MM.1S (cell line): ENCODE measurements around the gene F5.

Source experiments
- DNase-seq: peaks from one replicate; pipeline ENCODE4 v3.0.0-alpha.2; 2015
- H2AFZ ChIP-seq: fragments of 300-600 bp; sonication (generic); 2 replicates; pipeline ENCODE4 v1.6.0; 2016; ENCODE audit warnings: antibody characterized with exemption, low read length
- H3F3A ChIP-seq: fragments of 300-600 bp; sonication (generic); 2 replicates; pipeline ENCODE4 v1.6.1; 2016; ENCODE audit warnings: mild to moderate bottlenecking, antibody characterized with exemption, low read length, moderate library complexity, mixed read lengths; ENCODE audit not compliant: insufficient read depth
- H3K27ac ChIP-seq: fragments of 300-600 bp; sonication (generic); 2 replicates; pipeline ENCODE4 v1.5.1; 2016; ENCODE audit warnings: mild to moderate bottlenecking, low read length
- H3K27me3 ChIP-seq: fragments of 300-600 bp; sonication (generic); replicated peaks from 2 replicates; pipeline ENCODE4 v1.6.0; 2016; ENCODE audit warnings: low read length; ENCODE audit not compliant: insufficient read depth
- H3K36me3 ChIP-seq: fragments of 300-600 bp; sonication (generic); replicated peaks from 2 replicates; pipeline ENCODE4 v1.6.1; 2016; ENCODE audit warnings: mild to moderate bottlenecking, low read length, mixed read lengths; ENCODE audit not compliant: insufficient read depth
- H3K4me1 ChIP-seq: fragments of 300-600 bp; sonication (generic); 2 replicates; pipeline ENCODE4 v1.6.1; 2016; ENCODE audit warnings: low read length, mixed read lengths
- H3K4me2 ChIP-seq: fragments of 300-600 bp; sonication (generic); 2 replicates; pipeline ENCODE4 v1.6.0; 2016; ENCODE audit warnings: low read depth, low read length
- H3K4me3 ChIP-seq: fragments of 300-600 bp; sonication (generic); 2 replicates; pipeline ENCODE4 v1.5.1; 2016; ENCODE audit warnings: low read length, mixed read lengths
- H3K79me2 ChIP-seq: fragments of 300-600 bp; sonication (generic); 2 replicates; pipeline ENCODE4 v1.6.1; 2016; ENCODE audit warnings: mixed run types, low read length, mixed read lengths
- H3K9ac ChIP-seq: fragments of 300-600 bp; sonication (generic); 2 replicates; pipeline ENCODE4 v1.6.1; 2016; ENCODE audit warnings: low read length, mixed read lengths
- H3K9me2 ChIP-seq: fragments of 300-600 bp; sonication (generic); replicated peaks from 2 replicates; pipeline ENCODE4 v1.6.1; 2016; ENCODE audit warnings: mild to moderate bottlenecking, low read length, mixed read lengths; ENCODE audit not compliant: insufficient read depth
- H3K9me3 ChIP-seq: fragments of 300-600 bp; sonication (generic); replicated peaks from 2 replicates; pipeline ENCODE4 v1.6.1; 2016; ENCODE audit warnings: mild to moderate bottlenecking, low read length, mixed read lengths; ENCODE audit not compliant: insufficient read depth
- H4K20me1 ChIP-seq: fragments of 300-600 bp; sonication (generic); 2 replicates; pipeline ENCODE4 v1.6.1; 2016; ENCODE audit warnings: mild to moderate bottlenecking, low read length, moderate library complexity, mixed read lengths; ENCODE audit not compliant: insufficient read depth
- CTCF ChIP-seq: fragments of 300-600 bp; sonication (generic); IDR thresholded peaks from 2 replicates; pipeline ENCODE4 v1.5.1; 2016; ENCODE audit warnings: antibody characterized with exemption, low read length, mixed read lengths
- EZH2 ChIP-seq: fragments of 300-600 bp; sonication (generic); optimal IDR thresholded peaks from 2 replicates; pipeline ENCODE3; 2017; ENCODE audit warnings: low read depth, mild to moderate bottlenecking, antibody characterized with exemption, low read length, mixed read lengths
- EZH2phosphoT487 ChIP-seq: fragments of 300-600 bp; sonication (generic); IDR thresholded peaks from 2 replicates; pipeline ENCODE4 v1.6.1; 2018; ENCODE audit warnings: antibody characterized with exemption, low read length

The F5 gene

GRCh38 chr1:169618367-169618766 is 32.1 kb upstream of the F5 start:
- no peak for DNase-seq
- H3K4me1 ChIP-seq = no peaks in the 10 kb centered on the region
- TF ChIP-seq EZH2 (no peak), CTCF (no peak), EZH2phosphoT487 (no peak)
- H3K27me3 ChIP-seq = no peaks in the 10 kb centered on the region
- H2AFZ ChIP-seq = no peak overlapping the region
- H3F3A ChIP-seq = no peaks in the 10 kb centered on the region
- no peaks in the 10 kb centered on the region for H3K79me2 ChIP-seq
- no peaks in the 10 kb centered on the region for H3K36me3 ChIP-seq
- H3K9me2 ChIP-seq = no peaks in the 10 kb centered on the region
- no peak overlapping the region for H3K4me3 ChIP-seq
- no peak overlapping the region for H3K27ac ChIP-seq
- H3K9me3 ChIP-seq = no peaks in the 10 kb centered on the region
- no peak overlapping the region for H3K9ac ChIP-seq
- H4K20me1 ChIP-seq = no peaks in the 10 kb centered on the region
- H3K4me2 ChIP-seq = no peak overlapping the region

- Histone ChIP-seq H3K4me2 (no peak overlapping the region), H2AFZ (no peak overlapping the region), H4K20me1 (no peaks in the 10 kb centered on the region), H3K9me3 (no peaks in the 10 kb centered on the region), H3K27ac (no peak overlapping the region), H3K36me3 (no peaks in the 10 kb centered on the region), H3K79me2 (no peaks in the 10 kb centered on the region), H3K4me1 (no peaks in the 10 kb centered on the region), H3F3A (no peaks in the 10 kb centered on the region), H3K9me2 (no peaks in the 10 kb centered on the region), H3K27me3 (no peaks in the 10 kb centered on the region), H3K9ac (no peak overlapping the region), H3K4me3 (no peak overlapping the region)
- no peak for TF ChIP-seq EZH2
- TF ChIP-seq EZH2phosphoT487 = no peak
- TF ChIP-seq CTCF = no peak
- DNase-seq = no peak
Measured at GRCh38 chr1:169615803-169616202, 29.5 kb upstream of the F5 start.

- Histone ChIP-seq H3K79me2 (no peaks in the 10 kb centered on the region), H3K4me3 (no peak overlapping the region), H4K20me1 (no peaks in the 10 kb centered on the region), H3K4me2 (no peak overlapping the region), H3K4me1 (no peaks in the 10 kb centered on the region), H3K9me2 (no peaks in the 10 kb centered on the region), H3K9me3 (no peaks in the 10 kb centered on the region), H3K27me3 (no peaks in the 10 kb centered on the region), H3F3A (no peaks in the 10 kb centered on the region), H3K27ac (no peak overlapping the region), H2AFZ (no peak overlapping the region), H3K36me3 (no peaks in the 10 kb centered on the region), H3K9ac (no peak overlapping the region)
- no peak for DNase-seq
- TF ChIP-seq EZH2phosphoT487 (no peak), CTCF (no peak), EZH2 (no peak)
Measured at GRCh38 chr1:169610858-169611257, 24.6 kb upstream of the F5 start.

- no peaks in the 10 kb centered on the region for H3K79me2 ChIP-seq
- H3K36me3 ChIP-seq = no peaks in the 10 kb centered on the region
- no peak for DNase-seq
- no peak overlapping the region for H3K9ac ChIP-seq
- H3K27me3 ChIP-seq = no peaks in the 10 kb centered on the region
- H3K4me3 ChIP-seq = no peak overlapping the region
- no peak for TF ChIP-seq EZH2
- no peak for TF ChIP-seq EZH2phosphoT487
- TF ChIP-seq CTCF = no peak
- no peaks in the 10 kb centered on the region for H3K9me2 ChIP-seq
- H3K9me3 ChIP-seq = no peaks in the 10 kb centered on the region
- no peaks in the 10 kb centered on the region for H4K20me1 ChIP-seq
- H3K4me2 ChIP-seq = no peak overlapping the region
- H3K4me1 ChIP-seq = no peaks in the 10 kb centered on the region
- no peak overlapping the region for H3K27ac ChIP-seq
- no peaks in the 10 kb centered on the region for H3F3A ChIP-seq
- no peak overlapping the region for H2AFZ ChIP-seq
Measured at GRCh38 chr1:169610108-169610507, 23.8 kb upstream of the F5 start.
